Activated CD8-positive, alpha-beta T cell treated with anti-CD3 and anti-CD28 coated beads for 36 hours (primary cell): ENCODE results near the gene REC114. TPM values are rescaled to one million over a fixed set of nuclear protein-coding genes. Genes with fewer than 3 reads are reported as not detected.

Experiments
- ATAC-seq: fragments of 200-7000 bp; cut with Tn5 transposase; one replicate; pipeline ENCODE4 v1.10.0; 2021; ENCODE audit warnings: mild to moderate bottlenecking, moderate library complexity
- CTCF ChIA-PET: fragments of 350-600 bp; sonication (Branson Sonifier 250); formaldehyde crosslinking; loops from one replicate; lab custom pipeline; 2021; ENCODE audit warnings: antibody characterized with exemption; lab: Charles Lee
- POLR2A ChIA-PET: fragments of 350-600 bp; sonication (Branson Sonifier 250); formaldehyde crosslinking; loops from one replicate; lab custom pipeline; 2021; ENCODE audit warnings: antibody characterized with exemption; lab: Charles Lee
- DNase-seq: peaks from one replicate; pipeline ENCODE4 v3.0.0-alpha.2; 2020
- H3K27ac Mint-ChIP-seq: one replicate; pipeline ENCODE4 v1.8.0; 2021; ENCODE audit warnings: mild to moderate bottlenecking, mixed read lengths
- H3K27me3 Mint-ChIP-seq: one replicate; pipeline ENCODE4 v1.8.0; 2021; ENCODE audit warnings: mixed read lengths
- H3K36me3 Mint-ChIP-seq: one replicate; pipeline ENCODE4 v1.8.0; 2021; ENCODE audit warnings: low read depth, mixed read lengths
- H3K4me1 Mint-ChIP-seq: one replicate; pipeline ENCODE4 v1.8.0; 2021; ENCODE audit warnings: low read depth, mixed read lengths
- H3K4me3 Mint-ChIP-seq: one replicate; pipeline ENCODE4 v1.8.0; 2021; ENCODE audit warnings: mild to moderate bottlenecking, moderate library complexity, mixed read lengths
- H3K9me3 Mint-ChIP-seq: one replicate; pipeline ENCODE4 v1.8.0; 2021; ENCODE audit warnings: mixed read lengths
- CTCF ChIP-seq: fragments of 200-600 bp; IDR thresholded peaks from one replicate; pipeline ENCODE4 v1.8.0; 2022; ENCODE audit warnings: antibody characterized with exemption, mild to moderate bottlenecking
- intact Hi-C: fragments of 100-400 bp; cut with micrococcal nuclease; formaldehyde crosslinking; loops from one replicate; pipeline ENCODE4 v1.10.0; 2022
- total RNA-seq, 2 experiments: library from RNA; stranded (reverse); gene quantifications; one replicate each; pipeline ENCODE4 v1.2.3, GENCODE V29; 2021

Gene REC114
- total RNA-seq, 2 experiments from 2014 or later = not detected

- ChIA-PET POLR2A (no interaction called here), CTCF (interaction anchor here (1.6 to 2.5 kb wide), 3 partner anchors 69 to 138 kb away, joined by 7 to 11 read pairs (median 11); no protein-coding TSS in a partner anchor)
- ATAC-seq (no peak), DNase-seq (no peak)
- Mint-ChIP-seq H3K4me3 (no peak overlapping the region), H3K27ac (no peak overlapping the region), H3K4me1 (peaks cover 5% of the 10 kb centered on the region), H3K36me3 (peaks cover 18% of the 10 kb centered on the region), H3K9me3 (no peaks in the 10 kb centered on the region), H3K27me3 (no peaks in the 10 kb centered on the region)
- no peak for TF ChIP-seq CTCF
- intact Hi-C loops = no loop called here
Measured at GRCh38 chr15:73567020-73567419, 124.1 kb downstream of the REC114 start.

GRCh38 chr15:73568564-73569280 lies 125.8 kb downstream of the REC114 start:
- ATAC-seq (no peak), DNase-seq (no peak)
- POLR2A ChIA-PET = no interaction called here
- peaks cover 5% of the 10 kb centered on the region for H3K4me1 Mint-ChIP-seq
- no peak overlapping the region for H3K4me3 Mint-ChIP-seq
- H3K9me3 Mint-ChIP-seq = no peaks in the 10 kb centered on the region
- no peaks in the 10 kb centered on the region for H3K27me3 Mint-ChIP-seq
- intact Hi-C loops = no loop called here
- CTCF ChIA-PET = interaction anchor here (0.8 to 2.7 kb wide), 5 partner anchors 8 to 133 kb away, joined by 3 to 10 read pairs (median 4); no protein-coding TSS in a partner anchor
- peaks cover 19% of the 10 kb centered on the region for H3K36me3 Mint-ChIP-seq
- TF ChIP-seq CTCF = no peak
- no peak overlapping the region for H3K27ac Mint-ChIP-seq

GRCh38 chr15:73569361-73569760 lies 126.4 kb downstream of the REC114 start:
- no peak for ATAC-seq
- peaks cover 5% of the 10 kb centered on the region for H3K4me1 Mint-ChIP-seq
- intact Hi-C loops = no loop called here
- POLR2A ChIA-PET = no interaction called here
- peak overlapping the region; percentile 20 for H3K27ac Mint-ChIP-seq
- H3K4me3 Mint-ChIP-seq = no peak overlapping the region
- no peak for DNase-seq
- peaks cover 21% of the 10 kb centered on the region for H3K36me3 Mint-ChIP-seq
- no peaks in the 10 kb centered on the region for H3K9me3 Mint-ChIP-seq
- CTCF ChIA-PET = interaction anchor here (0.8 to 2.7 kb wide), 6 partner anchors 9 to 135 kb away, joined by 3 to 10 read pairs (median 4); no protein-coding TSS in a partner anchor
- TF ChIP-seq CTCF = no peak
- no peaks in the 10 kb centered on the region for H3K27me3 Mint-ChIP-seq

- no peak for TF ChIP-seq CTCF
- no peaks in the 10 kb centered on the region for H3K4me1 Mint-ChIP-seq
- no peaks in the 10 kb centered on the region for H3K27me3 Mint-ChIP-seq
- H3K4me3 Mint-ChIP-seq = no peak overlapping the region
- POLR2A ChIA-PET = no interaction called here
- DNase-seq = peak; percentile 16
- peak overlapping the region; percentile 14 for H3K27ac Mint-ChIP-seq
- H3K36me3 Mint-ChIP-seq = peaks cover 17% of the 10 kb centered on the region
- no peaks in the 10 kb centered on the region for H3K9me3 Mint-ChIP-seq
- CTCF ChIA-PET = interaction anchor here (0.9 to 2.7 kb wide), 4 partner anchors 9 to 134 kb away, joined by 3 to 10 read pairs (median 4); no protein-coding TSS in a partner anchor
- intact Hi-C loops = no loop called here
- ATAC-seq = peak; percentile 70
Measured at GRCh38 chr15:73570355-73571032, 127.5 kb downstream of the REC114 start.
